Loucy (cell line): ENCODE results near the gene ARHGEF10L.

Experiments used
- H2AFZ ChIP-seq: fragments of 200-600 bp; sonication (generic); 2 replicates; pipeline ENCODE4 v1.6.0; 2016; ENCODE audit warnings: antibody characterized with exemption, mild to moderate bottlenecking, low read length, moderate library complexity
- H3F3A ChIP-seq: fragments of 200-600 bp; 2 replicates; pipeline ENCODE4 v1.6.0; 2016; ENCODE audit warnings: antibody characterized with exemption, low read depth, mild to moderate bottlenecking
- H3K27me3 ChIP-seq: fragments of 200-600 bp; sonication (generic); 2 replicates; pipeline ENCODE4 v1.6.1; 2014; ENCODE audit warnings: low read length, mild to moderate bottlenecking; ENCODE audit not compliant: insufficient read depth, poor library complexity, severe bottlenecking
- H3K36me3 ChIP-seq: fragments of 200-600 bp; sonication (generic); 2 replicates; pipeline ENCODE4 v1.6.1; 2016; ENCODE audit warnings: low read length; ENCODE audit not compliant: insufficient read depth
- H3K4me1 ChIP-seq: fragments of 200-600 bp; sonication (generic); 2 replicates; pipeline ENCODE4 v1.5.1; 2014; ENCODE audit warnings: low read length, mild to moderate bottlenecking; ENCODE audit not compliant: insufficient read depth, poor library complexity, severe bottlenecking
- H3K4me2 ChIP-seq: fragments of 200-600 bp; sonication (generic); 2 replicates; pipeline ENCODE4 v1.6.0; 2014; ENCODE audit warnings: antibody characterized with exemption, low read length, low read depth, mild to moderate bottlenecking; ENCODE audit not compliant: poor library complexity, severe bottlenecking
- H3K4me3 ChIP-seq: fragments of 200-600 bp; sonication (generic); 2 replicates; pipeline ENCODE4 v1.5.1; 2014; ENCODE audit warnings: low read length, mild to moderate bottlenecking, mixed read lengths; ENCODE audit not compliant: poor library complexity, severe bottlenecking
- H3K79me2 ChIP-seq: fragments of 200-600 bp; sonication (generic); 2 replicates; pipeline ENCODE4 v1.6.1; 2014; ENCODE audit warnings: low read length; ENCODE audit not compliant: insufficient read depth
- H3K9ac ChIP-seq: fragments of 200-600 bp; sonication (generic); 2 replicates; pipeline ENCODE4 v1.6.0; 2014; ENCODE audit warnings: mild to moderate bottlenecking, low read depth, low read length, moderate library complexity; ENCODE audit not compliant: poor library complexity, severe bottlenecking
- H3K9me2 ChIP-seq: fragments of 200-600 bp; sonication (generic); replicated peaks from 2 replicates; pipeline ENCODE4 v1.6.1; 2016; ENCODE audit warnings: low read depth, low read length, mixed read lengths
- H3K9me3 ChIP-seq: fragments of 200-600 bp; sonication (generic); 2 replicates; pipeline ENCODE4 v1.6.1; 2014; ENCODE audit warnings: mild to moderate bottlenecking, antibody characterized with exemption, low read length, low read depth; ENCODE audit not compliant: insufficient read depth
- H4K20me1 ChIP-seq: fragments of 200-600 bp; sonication (generic); 2 replicates; pipeline ENCODE4 v1.6.0; 2014; ENCODE audit warnings: antibody characterized with exemption, low read length, mild to moderate bottlenecking; ENCODE audit not compliant: insufficient read depth, poor library complexity, severe bottlenecking
- EZH2phosphoT487 ChIP-seq: fragments of 200-600 bp; IDR thresholded peaks from 2 replicates; pipeline ENCODE4 v1.6.1; 2018; ENCODE audit warnings: antibody characterized with exemption, mild to moderate bottlenecking, moderate library complexity, borderline replicate concordance
- TF ChIP-seq, protein P1 (sequence below): fragments of 200-600 bp; sonication (generic); conservative IDR thresholded peaks from 2 replicates; pipeline ENCODE4 v1.5.1; 2014; ENCODE audit warnings: mild to moderate bottlenecking, antibody characterized with exemption, low read length

The ARHGEF10L gene

DNA sequence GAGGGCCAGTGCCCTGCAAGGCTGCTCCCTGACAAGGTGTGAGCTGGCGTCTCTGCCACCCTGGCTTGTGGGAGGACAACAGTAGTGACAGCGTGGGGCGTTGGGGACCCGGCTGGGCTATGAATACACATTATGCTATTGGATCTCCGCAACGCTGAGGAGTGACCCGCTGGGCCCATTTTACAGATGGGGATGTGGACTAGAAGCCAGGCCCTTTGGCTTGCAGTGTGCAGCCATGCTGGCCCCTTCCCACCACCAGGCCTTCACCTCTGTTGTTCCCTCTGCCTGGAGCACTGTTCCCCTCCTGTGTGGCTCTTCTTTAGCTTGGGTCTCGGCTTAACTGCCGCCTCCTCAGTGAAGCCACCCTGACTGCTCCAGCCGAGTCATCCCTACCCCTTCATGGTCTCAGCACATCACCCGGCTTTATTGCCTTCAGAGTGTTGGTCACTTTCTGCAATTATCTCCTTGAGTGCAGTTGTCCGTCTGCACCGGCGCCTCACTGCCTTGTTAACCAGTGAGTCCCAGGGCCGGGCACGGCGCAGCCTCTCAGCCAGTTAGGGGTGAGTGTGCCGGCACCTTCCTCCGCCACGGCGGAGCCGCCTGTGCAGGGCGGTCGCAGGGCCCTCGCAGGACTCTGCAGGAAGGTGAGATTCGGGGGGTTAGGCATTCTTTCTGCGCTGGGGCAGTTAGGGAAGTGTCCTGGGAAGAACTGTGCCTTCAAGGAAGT is 131.3 kb downstream of the ARHGEF10L start:
- Histone ChIP-seq H3K36me3 (no peaks in the 10 kb centered on the region), H4K20me1 (no peaks in the 10 kb centered on the region), H3F3A (no peaks in the 10 kb centered on the region), H3K4me3 (no peak overlapping the region), H3K79me2 (no peaks in the 10 kb centered on the region), H3K9me3 (no peaks in the 10 kb centered on the region), H3K9ac (no peak overlapping the region), H3K27me3 (no peaks in the 10 kb centered on the region), H2AFZ (no peak overlapping the region), H3K4me1 (no peaks in the 10 kb centered on the region), H3K4me2 (no peak overlapping the region), H3K9me2 (no peaks in the 10 kb centered on the region)
- TF ChIP-seq, protein P1, sequence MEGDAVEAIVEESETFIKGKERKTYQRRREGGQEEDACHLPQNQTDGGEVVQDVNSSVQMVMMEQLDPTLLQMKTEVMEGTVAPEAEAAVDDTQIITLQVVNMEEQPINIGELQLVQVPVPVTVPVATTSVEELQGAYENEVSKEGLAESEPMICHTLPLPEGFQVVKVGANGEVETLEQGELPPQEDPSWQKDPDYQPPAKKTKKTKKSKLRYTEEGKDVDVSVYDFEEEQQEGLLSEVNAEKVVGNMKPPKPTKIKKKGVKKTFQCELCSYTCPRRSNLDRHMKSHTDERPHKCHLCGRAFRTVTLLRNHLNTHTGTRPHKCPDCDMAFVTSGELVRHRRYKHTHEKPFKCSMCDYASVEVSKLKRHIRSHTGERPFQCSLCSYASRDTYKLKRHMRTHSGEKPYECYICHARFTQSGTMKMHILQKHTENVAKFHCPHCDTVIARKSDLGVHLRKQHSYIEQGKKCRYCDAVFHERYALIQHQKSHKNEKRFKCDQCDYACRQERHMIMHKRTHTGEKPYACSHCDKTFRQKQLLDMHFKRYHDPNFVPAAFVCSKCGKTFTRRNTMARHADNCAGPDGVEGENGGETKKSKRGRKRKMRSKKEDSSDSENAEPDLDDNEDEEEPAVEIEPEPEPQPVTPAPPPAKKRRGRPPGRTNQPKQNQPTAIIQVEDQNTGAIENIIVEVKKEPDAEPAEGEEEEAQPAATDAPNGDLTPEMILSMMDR, result no peak
- no peak for TF ChIP-seq EZH2phosphoT487

DNA sequence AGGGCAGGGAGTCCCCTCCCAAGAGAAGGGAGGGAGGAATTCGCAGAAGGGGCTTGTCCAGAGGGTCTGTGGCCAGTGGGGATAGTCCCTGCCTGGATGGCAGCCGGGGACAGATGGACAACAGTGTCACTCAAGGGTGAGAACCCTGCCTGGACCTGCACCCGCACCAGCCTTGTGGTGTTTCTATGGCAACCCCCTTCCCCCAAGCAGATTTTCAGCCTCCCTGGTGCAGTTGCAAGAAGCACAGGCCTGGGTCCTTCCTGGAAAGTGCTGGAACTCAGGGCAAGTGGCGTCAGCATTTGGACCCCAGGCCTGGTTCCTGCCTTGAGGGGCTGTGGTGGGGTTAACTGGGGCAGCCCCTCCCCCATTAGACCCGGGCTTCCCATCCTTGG is 131.8 kb downstream of the ARHGEF10L start:
- H3K9ac ChIP-seq, result no peak overlapping the region
- TF ChIP-seq, protein P1, result no peak
- TF ChIP-seq EZH2phosphoT487, result no peak
- no peak overlapping the region for H2AFZ ChIP-seq
- no peak overlapping the region for H3K4me3 ChIP-seq
- no peaks in the 10 kb centered on the region for H3K9me3 ChIP-seq
- no peaks in the 10 kb centered on the region for H3F3A ChIP-seq
- peaks cover 3% of the 10 kb centered on the region for H3K4me1 ChIP-seq
- H3K4me2 ChIP-seq, result no peak overlapping the region
- H3K27me3 ChIP-seq, result no peaks in the 10 kb centered on the region
- H3K9me2 ChIP-seq, result no peaks in the 10 kb centered on the region
- H3K36me3 ChIP-seq, result no peaks in the 10 kb centered on the region
- H3K79me2 ChIP-seq, result no peaks in the 10 kb centered on the region
- H4K20me1 ChIP-seq, result no peaks in the 10 kb centered on the region

DNA sequence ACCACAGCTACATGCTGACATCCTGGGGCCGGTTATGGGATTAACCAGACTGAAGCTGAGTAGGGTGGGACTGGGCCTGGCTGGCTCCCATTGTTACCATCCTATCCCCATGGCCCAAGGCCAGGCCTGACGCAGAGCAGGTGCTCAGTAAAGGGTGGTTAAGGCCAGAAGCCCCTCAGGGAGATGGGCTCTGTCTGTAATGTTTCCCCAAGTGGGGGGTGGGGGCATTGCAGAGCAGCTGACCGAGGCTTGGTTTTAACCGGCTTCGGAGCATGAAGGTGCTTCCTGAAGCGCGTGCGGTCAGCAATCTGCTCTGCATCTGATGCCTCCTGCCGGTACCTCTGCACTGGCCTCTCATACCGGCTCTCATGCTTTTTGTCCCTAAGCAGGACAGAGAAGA is 132.2 kb downstream of the ARHGEF10L start:
- Histone ChIP-seq H3K4me2 (no peak overlapping the region), H4K20me1 (no peaks in the 10 kb centered on the region), H3K9ac (no peak overlapping the region), H3K4me3 (no peak overlapping the region), H3K9me3 (no peaks in the 10 kb centered on the region), H3K4me1 (peaks cover 7% of the 10 kb centered on the region), H3K36me3 (no peaks in the 10 kb centered on the region), H3K79me2 (no peaks in the 10 kb centered on the region), H3K9me2 (no peaks in the 10 kb centered on the region), H2AFZ (no peak overlapping the region), H3K27me3 (no peaks in the 10 kb centered on the region), H3F3A (no peaks in the 10 kb centered on the region)
- no peak for TF ChIP-seq EZH2phosphoT487
- TF ChIP-seq, protein P1, result no peak
